ENCODE measurements around the gene FAM228B. TPM values are rescaled to one million over a fixed set of nuclear protein-coding genes. Genes with fewer than 3 reads are reported as not detected.

The FAM228B gene
- total and polyA plus RNA-seq, 9 of the 15 experiments (the other 6 are each of a cell fraction or from before 2014, with no cell fraction given): 1.1 to 3.7 (median 2.6) TPM

- no peak for TF ChIP-seq IRF9 (tag; IDR thresholded peaks at IDR 0.05)
- no peak for TF ChIP-seq PTRF (tag; IDR thresholded peaks at IDR 0.05)
- TF ChIP-seq TOE1 (IDR thresholded peaks at IDR 0.05; ENCODE audit: borderline replicate concordance): 0 out of 2 replicates have a peak, but pooled peaks have one; percentile 78
- TF ChIP-seq TOE1 (CRISPR knock-in tag; IDR thresholded peaks at IDR 0.05; ENCODE audit: borderline replicate concordance, low read depth): no peak
- TF ChIP-seq TAF15 (IDR thresholded peaks at IDR 0.05; ENCODE audit: low read depth, low read length): no peak
- TF ChIP-seq MTA1 (IDR thresholded peaks at IDR 0.05; ENCODE audit: borderline replicate concordance): peak; percentile 49; the same call in 1 of the 2 replicates
- TF ChIP-seq BDP1 (IDR thresholded peaks at IDR 0.05; ENCODE audit: insufficient read depth, insufficient read length): no peak
- TF ChIP-seq PKNOX1 (IDR thresholded peaks at IDR 0.05): 0 out of 2 replicates have a peak, but pooled peaks have one; percentile 7
- TF ChIP-seq GTF2B (IDR thresholded peaks at IDR 0.05; ENCODE audit: extremely low read depth, insufficient read length): no peak
- TF ChIP-seq PHTF2 (CRISPR knock-in tag; IDR thresholded peaks at IDR 0.05): no peak
- TF ChIP-seq RBM14 (IDR thresholded peaks at IDR 0.05; ENCODE audit: borderline replicate concordance, insufficient read depth, low read depth, low read length): no peak
- TF ChIP-seq KDM1A (IDR thresholded peaks at IDR 0.05): no peak
- peak; percentile 80 for TF ChIP-seq NFRKB (IDR thresholded peaks at IDR 0.05; ENCODE audit: low read depth)
- TF ChIP-seq KHSRP (IDR thresholded peaks at IDR 0.05): no peak
- no peak for TF ChIP-seq MAFF (IDR thresholded peaks at IDR 0.05; ENCODE audit: low read length)
- peak; percentile 88 for TF ChIP-seq GABPB1 (CRISPR knock-in tag; IDR thresholded peaks at IDR 0.05)
- no peak for TF ChIP-seq RNF219 (CRISPR knock-in tag; IDR thresholded peaks at IDR 0.05)
- no peak for TF ChIP-seq ZNF324 (CRISPR knock-in tag; IDR thresholded peaks at IDR 0.05)
- peak; percentile 16; the same call in 1 of the 2 replicates for TF ChIP-seq EP300 (IDR thresholded peaks at IDR 0.05; ENCODE audit: low read length)
- peak; percentile 91 for TF ChIP-seq THAP12 (CRISPR knock-in tag; IDR thresholded peaks at IDR 0.05)
These were observed 38.7 kb upstream of the FAM228B start, which contains the start of gene TP53I3 (continued) for GRCh38 chr2:24084386-24085199.
